Astrocyte of the spinal cord (primary cell): ENCODE data around the gene TUBA1B.

Experiments
- DNase-seq: peaks from one replicate; pipeline ENCODE4 v3.0.0; 2011; ENCODE audit warnings: low read depth, low spot score
- H3K4me3 ChIP-seq: 2 replicates; pipeline ENCODE4 v1.5.1; 2011; ENCODE audit warnings: low read depth, mild to moderate bottlenecking, low read length, moderate library complexity
- CTCF ChIP-seq: IDR thresholded peaks from 2 replicates; pipeline ENCODE4 v1.5.1; 2012; ENCODE audit warnings: low read depth, mild to moderate bottlenecking, low read length, inconsistent platforms
- in situ Hi-C: cut with HindIII; loops from 2 replicates; pipeline ENCODE4 v1.10.0; 2017; ENCODE audit warnings: low sequenced_read_pairs

TUBA1B gene

GRCh38 chr12:49079793-49080192 is 51.4 kb downstream of the TUBA1B start:
- TF ChIP-seq CTCF: no peak
- DNase-seq: no peak
- in situ Hi-C loops: no loop called here
- no peak overlapping the region for H3K4me3 ChIP-seq
